HG03108 (cell line): ENCODE measurements around the gene SCNN1B.
"Not testable (repeated sequence)": the region's sequence is repeated elsewhere in the genome, so short reads cannot be mapped to it uniquely, and the experiment has no call there.

Source experiments
- ATAC-seq: cut with Tn5 transposase; IDR thresholded peaks from one replicate; pipeline ENCODE4 v1.9.1; 2021; ENCODE audit warnings: moderate library complexity; ENCODE audit not compliant: unreplicated experiment

SCNN1B gene

DNA sequence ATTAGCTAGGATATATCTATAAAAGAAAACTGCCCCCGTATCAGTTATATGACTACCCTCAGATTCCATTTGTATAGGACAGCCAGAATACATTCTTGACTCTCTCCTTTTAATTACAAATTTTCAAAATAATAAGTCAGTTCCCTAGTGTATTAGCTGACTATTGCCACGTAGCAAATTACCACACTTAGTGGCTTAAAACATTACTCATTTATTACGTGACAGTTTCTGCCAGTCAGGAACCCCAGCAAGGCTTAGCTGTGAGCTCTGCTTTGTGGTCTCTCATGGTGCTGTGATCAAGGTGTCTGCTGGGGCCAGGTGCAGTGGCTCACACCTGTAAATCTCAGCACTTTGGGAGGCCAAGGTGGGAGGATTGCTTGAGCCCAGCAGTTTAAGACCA is 13.9 kb upstream of the SCNN1B start:
- no peak for ATAC-seq

DNA sequence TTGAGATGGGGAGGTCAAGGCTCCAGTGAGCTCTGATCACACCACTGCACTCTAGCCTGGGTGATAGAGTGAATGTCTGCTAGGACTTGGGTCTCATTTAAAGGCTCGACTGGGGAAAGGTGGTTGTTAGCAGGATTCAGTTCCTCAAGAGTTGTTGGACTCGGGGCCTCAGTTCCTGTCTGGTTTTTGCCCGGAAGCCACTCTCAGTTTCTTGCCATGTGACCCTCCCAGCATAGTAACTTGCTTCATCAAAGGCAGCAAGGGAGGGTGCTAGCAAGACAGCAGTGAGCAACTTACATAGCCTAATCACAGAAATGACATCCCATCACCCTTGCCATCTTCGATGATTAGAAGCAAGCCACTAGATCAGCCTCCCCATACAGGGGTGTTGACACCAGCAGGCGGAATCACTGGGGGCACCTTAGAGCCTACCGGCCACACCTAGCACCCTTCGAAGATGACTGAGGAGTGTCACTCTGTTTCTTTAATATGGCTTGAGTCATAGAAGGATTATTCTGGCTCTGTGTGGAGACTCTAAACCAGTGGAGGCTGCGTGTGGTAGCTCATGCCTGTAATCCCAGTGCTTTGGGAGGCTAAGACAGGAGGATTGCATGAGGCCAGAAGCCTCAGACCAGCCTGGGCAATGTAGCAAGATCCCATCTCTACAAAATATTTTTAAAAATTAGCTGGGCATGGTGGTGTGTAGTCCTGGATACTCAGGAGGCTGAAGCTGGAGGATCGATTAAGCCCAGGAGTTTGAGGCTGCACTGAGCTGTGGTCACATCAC is 13.2 kb upstream of the SCNN1B start:
- no peak for ATAC-seq

DNA sequence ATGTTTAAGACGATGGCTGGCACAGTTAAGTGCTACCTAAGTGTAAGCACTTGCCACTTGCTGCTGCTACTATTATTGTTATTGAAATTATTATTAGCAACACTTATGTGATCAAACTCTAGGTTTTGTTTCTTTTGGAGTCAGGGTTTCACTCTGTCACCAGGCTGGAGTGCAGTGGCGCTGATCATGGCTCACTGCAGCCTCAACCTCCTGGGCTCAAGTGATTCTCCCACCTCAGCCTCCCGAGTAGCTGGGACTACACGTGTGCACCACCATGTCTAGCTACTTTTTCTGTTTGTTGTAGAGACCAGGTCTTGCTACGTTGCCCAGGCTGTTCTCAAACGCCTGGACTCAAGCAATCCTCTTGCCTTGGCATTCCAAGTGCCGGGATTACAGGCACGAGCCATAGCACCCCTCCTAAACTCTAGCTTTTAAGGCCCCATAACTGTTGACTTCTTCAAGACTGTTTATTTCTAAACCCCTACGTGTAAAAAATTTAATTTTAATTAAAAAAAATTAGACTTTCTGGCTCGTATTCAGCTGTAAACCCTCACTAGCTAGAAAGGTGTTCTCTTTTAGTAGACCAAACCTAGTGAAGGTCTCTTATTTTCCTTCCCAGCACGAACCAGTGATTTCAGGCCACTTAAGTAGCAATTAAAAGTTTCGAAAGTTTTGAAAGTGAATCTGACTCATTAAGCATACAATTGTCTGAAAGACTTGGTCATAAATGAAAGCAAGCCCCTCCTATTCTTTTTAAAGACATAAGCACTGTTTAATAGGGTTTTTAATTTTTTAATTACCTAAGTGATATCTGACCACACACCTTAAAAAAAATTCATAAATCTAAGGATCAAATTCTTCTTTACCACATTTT is 11.7 kb upstream of the SCNN1B start:
- ATAC-seq: no peak

DNA sequence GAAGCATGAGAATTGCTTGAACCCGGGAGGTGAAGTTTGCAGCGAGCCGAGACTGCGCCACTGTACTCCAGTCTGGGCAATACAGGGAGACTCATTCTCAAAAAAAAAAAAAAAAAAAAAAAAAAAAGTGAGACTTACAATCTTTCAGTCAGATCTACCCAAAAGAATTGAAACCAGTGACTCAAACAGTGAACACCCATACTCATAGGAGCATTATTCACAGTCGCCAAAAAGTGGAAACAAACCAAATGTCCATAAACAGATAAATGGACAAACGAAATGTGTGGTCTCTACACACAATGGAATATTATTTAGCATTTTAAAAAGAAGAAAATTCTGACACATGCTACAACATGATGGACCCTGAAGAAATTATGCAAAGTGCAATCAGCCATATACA is 9.1 kb upstream of the SCNN1B start:
- no peak for ATAC-seq

DNA sequence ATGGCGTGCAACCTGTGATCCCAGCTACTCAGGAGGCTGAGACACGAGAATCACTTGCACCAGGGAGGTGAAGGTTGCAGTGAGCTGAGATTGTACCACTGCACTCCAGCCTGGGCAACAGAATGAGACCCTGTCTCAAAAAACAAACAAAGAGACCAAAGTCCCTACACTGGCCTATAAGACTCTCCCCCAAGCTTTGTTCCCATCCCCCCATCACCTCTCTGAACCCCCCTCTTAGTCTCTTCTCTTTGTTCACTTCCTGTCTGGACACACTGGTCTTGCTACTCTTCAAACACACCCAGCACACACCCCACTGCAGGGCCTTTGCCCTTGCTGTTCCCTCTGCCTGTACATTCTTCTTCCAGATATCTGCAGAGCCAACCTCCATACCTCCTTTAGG is 7.8 kb upstream of the SCNN1B start:
- ATAC-seq: no peak

DNA sequence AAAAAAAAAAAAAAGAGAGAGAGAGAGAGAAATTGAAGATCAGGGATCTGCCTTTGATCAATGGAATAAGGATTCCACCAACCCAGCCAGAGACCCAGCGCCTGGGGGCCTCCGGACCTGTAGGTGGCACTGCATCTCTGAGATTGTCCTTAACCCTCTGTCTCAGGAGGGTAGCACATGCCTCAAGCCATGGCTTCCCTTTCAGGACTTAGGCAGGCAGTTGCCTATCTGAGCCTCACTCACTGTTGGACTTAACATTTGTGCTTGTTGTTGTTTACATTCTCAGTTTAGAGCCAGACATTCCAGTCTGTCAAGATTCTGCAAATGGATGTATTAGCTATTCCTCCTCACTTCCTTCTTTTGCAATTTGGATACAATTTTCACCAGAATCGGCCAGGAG is 5.1 kb upstream of the SCNN1B start:
- ATAC-seq: no peak

DNA sequence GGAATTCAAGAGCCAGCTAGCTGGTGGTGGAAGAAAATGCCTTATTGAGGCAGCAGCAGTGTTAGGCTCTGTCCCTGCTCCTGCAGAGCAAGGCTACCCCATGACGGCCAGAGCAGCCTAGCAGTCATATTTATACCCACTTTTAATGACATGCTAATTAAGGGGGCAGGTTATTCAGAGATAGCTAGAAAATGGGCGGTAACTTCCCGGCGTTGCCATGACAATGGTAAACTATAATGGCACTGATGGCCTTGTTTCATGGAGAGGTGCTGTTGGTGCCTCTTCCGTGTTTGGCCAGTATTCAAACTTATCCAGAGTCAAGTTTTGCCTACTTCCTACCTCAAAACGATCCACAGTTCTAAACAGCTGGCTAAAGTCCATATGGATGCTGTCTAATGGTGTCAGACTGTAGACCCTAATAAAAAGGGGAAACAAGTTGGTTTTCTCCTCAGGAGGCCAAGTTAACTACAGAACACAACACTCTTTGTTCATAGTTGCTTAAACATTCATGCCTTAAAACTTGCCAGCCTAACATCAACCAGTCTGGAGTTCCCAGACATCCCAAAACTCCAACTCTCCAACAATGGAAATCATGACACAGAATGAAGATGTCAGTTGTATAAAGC is 3.7 kb upstream of the SCNN1B start:
- no peak for ATAC-seq

DNA sequence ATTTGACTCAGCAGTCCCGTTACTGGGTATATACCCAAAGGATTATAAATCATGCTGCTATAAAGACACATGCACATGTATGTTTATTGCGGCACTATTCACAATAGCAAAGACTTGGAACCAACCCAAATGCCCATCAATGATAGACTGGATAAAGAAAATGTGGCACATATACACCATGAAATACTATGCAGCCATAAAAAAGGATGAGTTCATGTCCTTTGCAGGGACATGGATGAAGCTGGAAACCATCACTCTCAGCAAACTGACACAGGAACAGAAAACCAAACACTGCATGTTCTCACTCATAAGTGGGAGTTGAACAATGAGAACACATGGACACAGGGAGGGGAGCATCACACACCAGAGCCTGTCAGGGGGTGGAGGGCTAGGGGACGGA is 2.3 kb upstream of the SCNN1B start:
- ATAC-seq: not testable (repeated sequence)

DNA sequence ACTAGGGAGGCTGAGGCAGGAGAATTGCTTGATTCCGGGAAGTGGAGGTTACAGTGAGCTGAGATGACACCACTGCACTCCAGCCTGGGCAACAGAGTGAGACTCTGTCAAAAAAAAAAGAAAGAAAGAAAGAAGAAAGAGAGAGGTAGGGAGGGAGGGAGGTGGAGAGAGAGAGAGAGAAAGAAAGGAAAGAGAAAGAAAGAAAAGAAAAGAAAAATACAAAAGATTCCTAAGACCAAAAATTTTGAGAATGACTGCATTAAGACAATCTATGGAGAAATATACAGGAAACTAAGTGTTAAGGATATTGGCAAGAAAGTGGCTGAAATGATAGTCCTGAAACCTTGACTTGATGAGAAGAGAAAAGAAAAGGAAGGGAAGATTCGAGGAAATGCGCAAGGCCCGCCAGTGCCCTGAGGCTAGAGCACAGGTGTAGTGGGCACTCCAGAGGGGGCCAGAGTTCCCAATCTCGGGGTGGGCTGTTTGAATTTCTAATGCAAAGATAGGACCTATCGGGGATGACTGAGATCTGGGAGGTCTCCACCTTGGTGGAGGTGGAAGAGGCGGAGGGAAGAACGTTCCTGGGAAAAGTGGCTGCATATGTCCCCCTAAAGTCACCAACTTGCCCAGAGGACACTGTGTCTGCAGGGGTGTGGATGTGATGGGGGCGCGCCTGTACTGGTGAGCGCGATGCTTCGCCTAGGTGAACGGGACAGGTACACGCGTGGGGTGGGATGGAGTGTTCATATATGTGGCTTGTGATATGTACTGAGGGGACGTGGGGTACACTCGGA is 654 bp upstream of the SCNN1B start:
- ATAC-seq: no peak

DNA sequence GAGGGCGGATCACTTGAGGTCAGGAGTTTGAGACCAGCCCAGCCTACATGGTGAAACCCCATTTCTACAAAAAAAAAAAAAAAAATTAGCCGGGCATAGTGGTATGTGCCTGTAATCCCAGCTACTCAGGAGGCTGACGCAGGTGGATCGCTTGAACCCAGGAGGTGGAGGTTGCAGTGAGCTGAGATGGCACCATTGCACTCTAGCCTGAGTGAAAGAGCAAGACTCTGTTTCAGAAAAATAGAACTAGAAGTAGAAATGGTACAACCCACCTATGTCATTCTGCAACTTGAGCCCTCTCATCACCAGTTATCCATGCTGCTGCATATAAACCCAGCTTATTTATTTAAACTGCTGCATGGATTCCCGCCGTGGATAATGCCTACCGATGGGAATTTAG is 1.6 kb downstream of the SCNN1B start:
- ATAC-seq: no peak

DNA sequence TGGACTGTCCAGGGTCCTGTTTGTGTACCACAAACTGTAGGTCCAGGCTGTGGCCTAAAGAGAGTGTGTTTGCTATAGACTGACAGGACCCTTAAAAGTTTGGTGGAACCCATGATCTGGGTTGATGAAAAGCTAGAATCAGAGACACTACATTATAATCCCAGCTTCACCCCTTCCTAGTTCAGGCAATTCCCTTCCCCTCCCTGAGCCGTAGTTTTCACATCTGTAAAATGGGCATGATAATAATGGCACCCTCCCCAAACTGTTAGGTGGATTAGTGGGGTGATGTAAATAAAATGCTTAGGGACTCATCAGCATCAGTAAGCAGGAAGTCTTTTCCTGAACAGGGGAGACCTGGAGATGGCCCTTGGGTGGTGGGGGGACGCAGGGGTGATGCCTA is 2.5 kb downstream of the SCNN1B start:
- no peak for ATAC-seq

DNA sequence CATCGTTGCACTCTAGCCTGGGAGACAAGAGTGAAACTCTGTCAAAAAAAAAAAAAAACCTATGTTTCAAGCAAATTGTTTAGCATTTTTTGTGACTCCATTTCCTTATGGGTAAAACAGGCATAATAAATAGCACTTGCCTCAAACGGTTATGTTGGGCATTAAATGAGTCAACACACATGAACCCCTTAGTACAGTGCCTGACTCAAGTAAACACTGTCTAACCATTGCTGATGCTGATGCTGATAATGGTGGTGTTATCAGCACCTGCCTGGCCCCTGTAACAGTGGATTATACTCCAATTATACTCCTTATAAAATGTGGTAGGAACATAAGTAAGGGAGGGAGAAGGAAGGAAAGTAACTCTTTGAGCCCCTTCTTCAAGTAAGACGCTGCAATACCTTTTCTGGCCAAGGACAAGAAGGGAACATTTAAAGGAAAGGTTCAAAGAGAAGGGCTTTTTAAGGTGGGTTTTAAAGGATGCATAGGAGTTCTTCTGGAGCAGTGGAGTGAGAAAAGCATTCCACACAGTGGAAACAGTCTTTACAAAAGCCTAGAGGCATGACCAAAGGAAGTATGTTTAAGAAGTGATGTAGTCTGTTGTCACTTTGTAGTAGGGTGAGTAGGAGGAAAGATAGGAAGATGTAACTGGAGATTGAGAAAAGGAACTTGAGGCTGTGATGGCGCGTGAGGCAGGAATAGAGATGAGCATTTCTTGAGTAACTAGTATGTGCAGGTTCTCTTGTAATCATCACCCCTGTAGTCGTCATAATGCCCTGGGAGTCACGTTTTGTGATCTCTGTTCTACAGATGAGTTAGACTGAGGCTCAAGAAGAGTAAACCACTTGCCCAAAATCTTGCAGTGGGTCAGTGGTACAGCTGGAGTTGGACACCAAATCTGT is 4.3 kb downstream of the SCNN1B start:
- no peak for ATAC-seq

DNA sequence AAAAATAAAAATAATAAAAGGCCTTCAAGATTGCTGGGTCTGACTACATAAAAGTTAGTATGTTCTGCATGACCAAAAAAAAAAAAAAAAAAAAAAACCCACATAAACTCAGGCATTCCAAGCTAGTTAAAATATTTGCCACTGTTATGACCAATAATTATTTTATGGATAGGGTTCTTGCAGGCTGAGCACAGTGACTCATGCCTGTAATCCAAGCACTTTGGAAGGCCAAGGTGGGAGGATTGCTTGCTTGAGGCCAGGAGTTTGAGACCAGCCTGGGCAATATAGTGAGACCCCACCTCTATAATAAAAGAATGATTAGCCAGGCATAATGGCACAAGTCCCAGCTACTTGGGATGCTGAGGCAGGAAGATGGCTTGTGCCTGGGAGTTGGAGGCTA is 8.1 kb downstream of the SCNN1B start:
- ATAC-seq: no peak

DNA sequence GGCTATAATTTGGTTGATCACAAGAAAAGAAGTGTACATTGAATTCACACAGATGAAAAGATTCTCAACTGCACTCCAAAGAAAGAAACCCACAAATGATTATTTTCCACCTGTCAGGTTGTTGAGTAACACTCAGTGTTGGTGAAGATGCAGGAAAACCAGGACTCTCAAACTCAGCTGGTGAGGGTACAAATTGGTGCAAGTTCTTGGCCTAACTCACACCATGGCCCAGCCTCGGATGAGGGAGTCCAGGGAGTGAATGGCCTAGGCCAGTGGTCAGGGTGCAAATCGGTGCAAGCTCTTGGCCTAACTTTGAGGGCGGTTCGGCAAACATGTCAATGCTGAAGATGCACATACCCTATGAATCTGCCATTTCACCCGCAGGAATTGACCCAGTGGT is 8.6 kb downstream of the SCNN1B start:
- ATAC-seq: no peak

DNA sequence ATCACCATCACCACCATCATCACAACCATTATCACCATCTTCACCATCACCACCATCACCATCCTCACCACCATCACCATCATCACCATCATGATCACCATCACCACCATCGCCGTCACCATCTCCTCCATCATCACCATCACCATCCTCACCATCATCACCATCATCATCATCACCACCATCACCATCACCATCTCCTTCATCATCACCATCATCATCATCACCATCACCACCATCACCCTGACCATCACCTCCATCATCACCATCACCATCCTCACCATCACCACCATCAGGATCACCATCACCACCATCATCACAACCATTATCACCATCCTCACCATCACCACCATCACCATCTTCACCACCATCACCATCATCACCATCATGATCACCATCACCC is 14.1 kb downstream of the SCNN1B start:
- no peak for ATAC-seq

DNA sequence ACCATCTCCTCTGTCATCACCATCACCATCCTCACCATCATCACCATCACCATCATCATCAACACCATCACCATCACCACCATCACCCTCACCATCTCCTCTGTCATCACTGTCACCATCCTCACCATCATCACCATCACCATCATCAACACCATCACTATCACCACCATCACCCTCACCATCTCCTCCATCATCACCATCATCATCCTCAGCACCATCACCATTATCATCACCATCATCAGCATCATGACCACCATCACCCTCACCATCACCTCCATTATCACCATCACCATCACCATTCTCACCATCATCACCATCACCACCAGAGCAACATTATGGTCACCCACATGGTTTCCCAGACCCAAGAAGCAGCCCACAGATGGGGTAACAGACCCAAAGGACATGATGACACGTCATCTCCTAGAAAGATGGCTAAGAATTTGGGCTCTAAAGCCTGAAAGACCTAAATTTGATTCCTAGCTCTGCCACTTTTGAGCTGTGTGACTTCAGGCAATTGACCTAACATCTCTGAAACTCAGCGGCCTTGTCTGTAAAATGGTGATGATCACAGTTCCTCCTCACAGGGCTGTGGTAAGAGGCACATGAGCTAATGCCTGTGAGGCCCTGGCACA is 14.6 kb downstream of the SCNN1B start:
- ATAC-seq: no peak

DNA sequence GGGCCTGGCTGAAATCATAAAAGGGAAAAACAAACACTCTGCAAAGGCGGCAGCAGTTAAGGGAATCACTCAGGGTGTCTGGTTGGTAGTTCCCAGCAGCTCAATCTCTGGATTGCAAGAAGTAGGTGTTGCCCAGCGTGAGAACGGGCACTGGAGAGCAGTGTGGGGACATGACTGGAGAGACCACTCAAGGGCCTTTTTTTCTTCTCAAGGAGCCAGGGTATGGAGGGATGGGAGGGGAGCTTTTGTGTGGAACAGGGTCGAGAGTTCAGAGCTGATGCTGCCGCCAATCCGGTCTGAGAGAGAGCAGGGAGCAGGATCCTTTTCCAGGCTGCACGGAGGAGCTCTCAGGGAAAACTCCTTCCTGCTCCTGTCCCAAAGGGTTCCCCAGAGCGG is 15.2 kb downstream of the SCNN1B start:
- ATAC-seq: no peak

DNA sequence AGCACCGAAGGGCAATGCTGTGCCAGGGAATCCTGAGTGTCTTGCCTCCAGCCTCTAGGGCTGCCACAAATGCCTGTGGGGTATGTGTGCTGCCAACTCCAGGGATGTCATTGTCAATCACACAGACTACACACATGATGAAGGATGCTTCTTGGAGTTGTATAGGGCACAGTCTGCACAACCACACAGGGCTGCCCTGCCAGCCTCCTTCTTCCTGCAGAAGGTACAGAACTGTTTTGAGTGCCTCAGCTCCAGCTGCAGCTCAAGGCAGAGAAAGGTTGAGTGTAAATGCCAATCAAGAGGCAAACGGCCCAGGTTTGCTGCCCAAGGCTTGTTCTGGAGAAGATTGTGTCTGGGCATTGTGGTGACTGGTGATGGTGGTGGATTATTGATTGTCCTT is 15.6 kb downstream of the SCNN1B start:
- no peak for ATAC-seq

DNA sequence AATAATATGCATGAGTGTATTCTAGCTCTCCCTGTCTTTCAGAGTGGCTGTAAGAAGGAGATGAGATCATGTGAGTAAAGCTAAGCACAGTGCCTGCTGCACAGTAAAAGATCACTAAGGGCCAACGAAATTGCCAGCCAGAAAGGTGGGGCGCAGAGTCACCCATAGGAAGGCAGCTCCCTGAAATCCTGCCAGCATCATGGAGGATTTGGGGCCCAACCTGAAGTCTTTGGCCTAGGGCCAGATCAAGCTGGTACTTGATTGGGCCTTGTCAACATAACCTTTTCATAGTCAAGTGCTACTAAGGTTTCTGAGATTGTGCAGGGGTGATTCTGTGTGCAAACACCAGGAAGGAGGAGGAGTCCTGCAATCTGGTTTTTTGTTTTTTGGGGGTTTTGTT is 16.5 kb downstream of the SCNN1B start:
- ATAC-seq: no peak
